HG03095 (cell line): ENCODE results near the gene HEMGN.

ENCODE experiments used
- ATAC-seq: cut with Tn5 transposase; IDR thresholded peaks from one replicate; pipeline ENCODE4 v1.9.1; 2021; ENCODE audit warnings: moderate library complexity; ENCODE audit not compliant: unreplicated experiment

HEMGN gene

DNA sequence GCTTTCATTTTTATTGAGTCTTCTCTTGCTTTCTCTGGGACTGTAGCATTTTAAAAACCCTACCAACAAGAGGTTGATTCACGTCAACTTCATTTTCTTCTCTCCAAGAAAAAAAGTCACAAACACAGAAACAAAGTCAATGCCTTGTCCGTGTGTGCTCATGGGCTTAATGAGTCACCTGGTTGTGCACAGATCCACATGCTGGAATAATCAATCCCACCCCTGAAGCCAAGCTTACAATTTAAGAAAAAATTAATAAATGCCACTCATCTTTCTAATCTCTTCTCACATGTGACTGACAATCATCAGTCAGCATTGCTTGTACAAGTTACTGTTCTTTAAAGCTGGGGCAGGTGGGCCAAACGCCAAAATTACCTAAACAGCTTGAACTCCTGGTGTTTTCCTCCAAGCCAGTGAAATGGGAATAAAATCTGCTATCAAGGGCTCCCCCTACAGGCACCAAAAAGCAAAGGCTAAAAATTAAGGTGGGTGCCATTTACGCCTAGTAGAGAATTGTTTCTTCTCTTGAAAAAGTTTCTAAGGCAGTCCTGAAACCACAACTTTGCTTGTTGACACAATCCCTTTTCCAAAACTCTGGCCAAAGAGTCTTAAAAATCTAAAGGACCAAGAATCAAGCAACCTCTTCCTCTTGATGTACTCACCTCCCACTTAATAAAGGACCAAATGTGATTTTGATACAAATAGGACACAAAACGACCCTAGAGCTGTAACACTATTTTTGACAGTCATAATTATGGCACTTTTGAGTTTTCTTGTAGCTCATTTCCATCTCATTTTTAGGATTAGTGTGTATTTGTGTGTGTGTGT, 37.0 kb downstream of the HEMGN start:
- no peak for ATAC-seq

DNA sequence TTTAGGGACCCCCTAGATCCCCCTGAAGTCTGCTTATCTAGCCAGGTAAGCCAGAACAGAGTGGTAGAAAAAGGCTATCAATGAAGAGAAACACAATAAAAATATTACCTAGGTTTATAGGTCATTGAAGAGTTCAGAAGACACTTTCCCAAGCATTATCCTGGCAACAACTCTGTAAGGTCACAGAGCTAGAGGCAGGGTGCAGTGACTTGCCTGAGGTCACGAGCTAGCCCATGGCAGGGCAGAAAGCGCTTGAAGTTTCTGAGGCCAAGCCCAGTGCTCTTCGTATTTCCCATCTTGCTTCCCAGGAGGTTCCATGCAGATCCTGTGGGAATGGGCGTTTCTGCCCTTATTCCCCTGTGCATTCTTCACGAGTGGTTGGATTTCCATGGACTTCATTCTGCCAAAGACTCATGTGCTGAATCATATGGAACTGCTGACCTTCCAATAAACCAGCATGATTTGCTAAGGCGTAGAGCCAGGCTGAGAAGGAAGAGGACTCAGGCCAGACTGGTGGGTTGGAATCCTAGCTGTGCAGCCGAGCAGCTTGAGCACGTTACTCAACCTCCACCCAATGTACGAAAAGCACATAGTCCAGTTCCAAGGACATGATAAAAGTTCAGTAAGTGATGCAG, 37.8 kb downstream of the HEMGN start:
- ATAC-seq, result no peak

DNA sequence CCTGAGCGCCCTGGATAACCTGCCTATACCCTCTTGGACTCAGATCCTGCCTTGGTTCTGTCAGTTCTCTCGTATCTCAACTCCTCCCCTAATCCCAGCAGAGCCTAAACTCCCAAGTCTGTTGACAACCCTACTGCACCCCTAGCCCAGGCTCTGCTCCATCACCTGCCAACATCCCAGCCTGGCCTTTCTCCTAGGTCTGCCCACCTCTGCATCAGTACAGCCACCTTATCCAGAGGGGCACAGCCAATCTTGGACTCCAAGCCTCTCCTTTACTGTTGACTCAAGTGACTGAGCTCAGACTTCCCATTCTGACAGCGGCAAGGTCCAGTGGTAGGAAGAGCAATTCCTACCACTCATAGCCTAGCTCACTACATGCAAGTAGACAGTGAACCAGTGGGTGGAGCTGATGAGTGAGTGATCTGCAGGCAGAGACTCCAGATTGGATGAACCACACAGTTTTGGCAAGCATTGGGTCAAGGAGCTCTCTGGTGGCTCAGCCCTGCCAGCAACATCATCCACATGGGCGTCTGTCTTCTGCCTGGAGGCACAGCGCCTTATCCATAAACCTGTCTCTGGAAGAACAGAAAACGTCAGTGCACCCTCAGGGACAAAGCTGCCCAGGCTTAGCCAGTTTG, 42.2 kb downstream of the HEMGN start:
- no peak for ATAC-seq

DNA sequence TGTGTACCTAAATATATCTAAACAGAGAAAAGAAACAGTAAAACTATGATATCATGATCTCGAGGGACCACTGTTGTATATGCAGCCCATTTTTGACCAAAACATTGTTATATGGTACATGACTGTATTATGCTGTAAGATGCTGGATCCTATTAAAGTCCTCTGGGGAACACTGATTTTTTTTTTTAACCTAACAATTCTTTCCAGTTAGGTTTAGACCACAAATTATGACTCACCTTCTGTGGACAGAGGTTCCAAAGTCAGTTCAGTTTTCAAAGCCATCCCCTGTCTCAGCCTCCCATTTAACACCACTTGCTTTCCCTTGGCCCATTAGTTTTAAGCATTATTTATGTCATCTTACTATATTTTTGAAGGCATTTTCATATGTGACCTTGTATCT, 42.8 kb downstream of the HEMGN start:
- ATAC-seq, result no peak

DNA sequence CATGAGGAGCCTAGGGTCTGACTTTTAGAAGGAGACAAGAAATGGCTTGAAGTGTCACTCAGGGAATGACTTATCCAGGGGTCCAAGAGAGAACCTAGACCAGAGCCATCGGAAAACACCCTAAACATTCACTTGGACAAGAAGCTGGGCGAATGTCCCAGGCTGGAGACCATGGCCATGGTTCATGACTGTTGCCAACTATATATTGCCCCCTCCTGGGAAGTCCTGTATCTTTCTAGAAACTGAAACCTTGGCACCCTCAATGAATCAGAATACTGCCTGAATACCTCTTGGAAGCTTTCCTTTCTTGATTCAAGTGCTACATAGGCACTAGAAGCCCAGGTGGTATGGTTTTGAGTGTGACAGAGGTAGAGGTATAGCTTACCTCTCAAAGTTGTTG, 45.6 kb downstream of the HEMGN start:
- no peak for ATAC-seq

DNA sequence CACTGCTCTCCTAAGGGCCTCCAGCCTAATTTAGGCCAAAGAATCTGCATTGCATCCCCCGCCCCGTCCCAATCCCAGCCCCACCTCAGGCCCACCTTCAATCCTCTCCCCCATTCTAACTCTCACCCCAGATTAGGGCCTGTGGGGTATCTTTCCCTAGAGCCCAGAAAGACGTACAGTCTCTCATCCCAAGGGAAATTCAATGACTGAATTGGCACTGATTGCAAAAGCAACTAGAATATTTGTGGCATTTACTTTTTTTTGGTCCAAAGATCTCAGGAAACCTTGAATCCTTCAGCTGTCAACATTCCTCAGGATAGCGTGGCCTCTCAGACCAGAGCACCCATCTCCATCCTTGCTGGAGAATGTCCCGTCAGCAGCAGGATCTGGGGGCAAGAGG, 46.2 kb downstream of the HEMGN start:
- ATAC-seq, result no peak

DNA sequence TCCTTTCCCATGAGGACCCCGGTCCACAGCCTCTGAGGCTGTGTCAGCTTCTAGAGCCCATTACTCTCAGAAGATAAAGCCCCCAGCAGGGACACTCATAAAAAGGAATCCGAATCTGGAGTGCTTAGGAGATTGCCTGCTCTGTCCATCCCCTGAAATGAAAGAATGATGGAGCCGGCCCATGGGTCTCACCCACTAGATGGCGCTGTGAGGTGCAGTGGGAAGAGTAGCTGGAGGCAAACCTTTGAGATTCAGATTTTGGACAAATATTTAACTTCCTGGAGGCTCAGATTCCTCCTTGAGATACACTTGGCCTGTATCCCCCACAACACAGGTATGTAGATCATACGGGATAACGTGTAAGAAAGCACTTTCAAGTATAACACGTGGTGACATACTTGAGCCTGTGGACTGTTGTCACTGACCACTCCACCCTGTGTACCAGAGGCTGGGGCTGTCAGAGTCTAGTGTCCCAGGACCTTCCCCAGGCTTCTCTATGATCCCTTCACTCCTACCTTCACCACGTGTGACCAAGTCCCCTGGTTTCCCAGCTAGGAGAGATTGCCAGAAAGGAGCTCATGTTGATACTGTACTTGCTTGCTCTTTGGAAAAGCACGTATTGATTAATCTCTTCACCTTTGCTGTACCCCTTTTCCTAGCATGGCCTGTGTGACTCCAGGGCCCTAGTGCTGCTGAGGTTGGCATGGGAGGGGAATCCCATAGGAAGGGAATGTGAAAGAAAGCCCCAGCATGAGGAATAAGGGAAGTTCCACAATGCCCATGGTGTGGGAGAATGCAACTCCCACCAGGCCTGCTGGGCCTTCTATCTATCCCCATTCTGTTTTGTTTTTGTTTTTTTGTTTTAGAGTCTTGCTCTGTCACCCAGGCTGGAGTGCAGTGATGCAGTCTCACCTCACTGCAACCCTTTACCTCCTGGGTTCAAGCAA, 47.8 kb downstream of the HEMGN start:
- no peak for ATAC-seq

DNA sequence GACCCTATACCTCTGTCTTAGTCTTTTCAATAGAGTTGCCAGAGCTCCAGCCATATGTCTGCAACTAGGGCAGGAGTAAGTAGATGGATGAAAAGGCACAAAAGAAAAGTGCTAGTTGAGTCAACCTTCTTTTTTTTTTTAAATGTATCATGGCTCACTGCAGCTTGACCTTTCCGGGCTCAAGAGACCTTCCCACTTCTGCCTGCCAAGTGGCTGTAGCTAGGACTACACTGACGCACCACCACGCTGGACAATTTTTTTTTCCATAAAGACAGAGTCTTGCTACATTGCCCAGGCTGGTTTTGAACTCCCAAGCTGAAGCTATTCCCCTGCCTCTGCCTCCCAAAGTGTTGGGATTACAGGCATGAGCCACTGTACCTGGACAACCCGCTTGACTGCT, 57.6 kb downstream of the HEMGN start:
- ATAC-seq, result no peak
